Trophoblast cell (in vitro differentiated cells and primary cell): ENCODE results near the gene NCR3LG1.

Experiments
- DNase-seq, 2 donors: peaks; one replicate each; pipeline ENCODE4 v3.0.0-alpha.2; 2016
- H2AFZ ChIP-seq: 2 replicates; pipeline ENCODE4 v1.6.1; 2013; ENCODE audit warnings: low read length, moderate library complexity, mild to moderate bottlenecking; ENCODE audit not compliant: insufficient read depth, poor library complexity
- H2AK5ac ChIP-seq: 2 replicates; pipeline ENCODE4 v1.6.1; 2013; ENCODE audit warnings: mild to moderate bottlenecking, low read length
- H2BK120ac ChIP-seq: 2 replicates; pipeline ENCODE4 v1.6.1; 2013; ENCODE audit warnings: low read length, mild to moderate bottlenecking, moderate library complexity; ENCODE audit not compliant: insufficient read depth, poor library complexity
- H2BK12ac ChIP-seq: 2 replicates; pipeline ENCODE4 v1.6.1; 2013; ENCODE audit warnings: mild to moderate bottlenecking, low read length, moderate library complexity
- H2BK5ac ChIP-seq: 2 replicates; pipeline ENCODE4 v1.6.1; 2013; ENCODE audit warnings: low read length, low read depth, moderate library complexity, mild to moderate bottlenecking; ENCODE audit not compliant: poor library complexity
- H3K14ac ChIP-seq: 2 replicates; pipeline ENCODE4 v1.6.1; 2013; ENCODE audit warnings: mild to moderate bottlenecking, low read length
- H3K18ac ChIP-seq: 2 replicates; pipeline ENCODE4 v1.6.1; 2013; ENCODE audit warnings: mild to moderate bottlenecking, low read length
- H3K23ac ChIP-seq: 2 replicates; pipeline ENCODE4 v1.6.1; 2013; ENCODE audit warnings: low read length
- H3K27ac ChIP-seq: 2 replicates; pipeline ENCODE4 v1.5.1; 2013; ENCODE audit warnings: low read depth, mild to moderate bottlenecking, inconsistent platforms, low read length, moderate library complexity
- H3K27me3 ChIP-seq: 2 replicates; pipeline ENCODE4 v1.6.1; 2013; ENCODE audit warnings: inconsistent platforms, mild to moderate bottlenecking, low read length, moderate library complexity; ENCODE audit not compliant: insufficient read depth
- H3K36me3 ChIP-seq, 2 experiments: 1 replicate in 1 of 2; 2 replicates in 1 of 2; pipeline ENCODE4 v1.6.1; 2013; ENCODE audit warnings: low read length in 2 of 2, mild to moderate bottlenecking in 2 of 2, moderate library complexity in 1 of 2; ENCODE audit not compliant: insufficient read depth in 2 of 2, control insufficient read depth in 1 of 2
- H3K4ac ChIP-seq: 2 replicates; pipeline ENCODE4 v1.6.1; 2013; ENCODE audit warnings: low read depth, mild to moderate bottlenecking, low read length, moderate library complexity
- H3K4me1 ChIP-seq, 2 experiments: 1 replicate in 1 of 2; 2 replicates in 1 of 2; pipeline ENCODE4 v1.6.1; 2013; ENCODE audit warnings: low read length in 2 of 2, mild to moderate bottlenecking in 2 of 2, moderate library complexity in 1 of 2; ENCODE audit not compliant: insufficient read depth in 2 of 2, control insufficient read depth in 1 of 2
- H3K4me2 ChIP-seq: 2 replicates; pipeline ENCODE4 v1.6.1; 2013; ENCODE audit warnings: inconsistent platforms, mild to moderate bottlenecking, low read length, moderate library complexity
- H3K4me3 ChIP-seq: 2 replicates; pipeline ENCODE4 v1.5.1; 2013; ENCODE audit warnings: mild to moderate bottlenecking, low read depth, low read length, inconsistent platforms
- H3K79me1 ChIP-seq: one replicate; pipeline ENCODE4 v1.6.1; 2013; ENCODE audit warnings: low read length
- H3K79me2 ChIP-seq: 2 replicates; pipeline ENCODE4 v1.6.1; 2013; ENCODE audit warnings: low read length, mild to moderate bottlenecking; ENCODE audit not compliant: control insufficient read depth, insufficient read depth, poor library complexity
- H3K9ac ChIP-seq: 2 replicates; pipeline ENCODE4 v1.6.1; 2013; ENCODE audit warnings: mild to moderate bottlenecking, low read length
- H3K9me3 ChIP-seq: 2 replicates; pipeline ENCODE4 v1.6.1; 2013; ENCODE audit warnings: low read depth, mild to moderate bottlenecking, control low read depth, inconsistent platforms, low read length; ENCODE audit not compliant: insufficient read depth
- H4K12ac ChIP-seq: 2 replicates; pipeline ENCODE4 v1.6.1; 2013; ENCODE audit warnings: low read depth, mild to moderate bottlenecking, low read length, moderate library complexity
- H4K8ac ChIP-seq: 2 replicates; pipeline ENCODE4 v1.6.1; 2013; ENCODE audit warnings: low read depth, mild to moderate bottlenecking, low read length, moderate library complexity
- H4K91ac ChIP-seq: one replicate; pipeline ENCODE4 v1.6.1; 2013; ENCODE audit warnings: low read depth, mild to moderate bottlenecking, low read length, moderate library complexity
- WGBS: extraction: QIAGEN DNeasy Blood & Tissue Kit; methylation state at CpG from one replicate; pipeline ENCODE4 v1.1.7; 2013; ENCODE audit warnings: missing lambda C conversion rate; ENCODE audit not compliant: insufficient read length, insufficient coverage; ENCODE audit errors: extremely low coverage; 5-methylcytosine and 5-hydroxymethylcytosine counted together

The NCR3LG1 gene

GRCh38 chr11:17381156-17381555 lies 29.6 kb downstream of the NCR3LG1 start:
- H3K79me2 ChIP-seq, result no peaks in the 10 kb centered on the region
- H2BK120ac ChIP-seq, result no peak overlapping the region
- no CpG with 5 or more reads among the region's 4 CpGs for WGBS
- no peak overlapping the region for H2BK12ac ChIP-seq
- no peak overlapping the region for H2BK5ac ChIP-seq
- H4K8ac ChIP-seq, result no peak overlapping the region
- H3K4ac ChIP-seq, result no peak overlapping the region
- no peak overlapping the region for H4K12ac ChIP-seq
- H3K36me3 ChIP-seq, result no peaks in the 10 kb centered on the region
- H3K23ac ChIP-seq, result no peak overlapping the region
- H3K79me1 ChIP-seq, result no peaks in the 10 kb centered on the region
- no peak overlapping the region for H4K91ac ChIP-seq
- no peak overlapping the region for H3K4me2 ChIP-seq
- no peak overlapping the region for H3K9ac ChIP-seq
- H3K9me3 ChIP-seq, result peaks cover 2% of the 10 kb centered on the region
- no peak overlapping the region for H2AFZ ChIP-seq
- DNase-seq, result peak in 1 of 2 donors; percentile 40
- no peak overlapping the region for H2AK5ac ChIP-seq
- no peak overlapping the region for H3K18ac ChIP-seq
- no peak overlapping the region for H3K27ac ChIP-seq
- H3K4me3 ChIP-seq, result no peak overlapping the region
- no peaks in the 10 kb centered on the region for H3K27me3 ChIP-seq
- no peak overlapping the region for H3K14ac ChIP-seq
- no peaks in the 10 kb centered on the region for H3K4me1 ChIP-seq

- peaks cover under 1% of the 10 kb centered on the region for H3K9me3 ChIP-seq
- H4K12ac ChIP-seq, result no peak overlapping the region
- WGBS, result no CpG with 5 or more reads among the region's 8 CpGs
Measured at GRCh38 chr11:17382046-17382728, 30.6 kb downstream of the NCR3LG1 start.

GRCh38 chr11:17383461-17383860 lies 31.9 kb downstream of the NCR3LG1 start:
- H3K27ac ChIP-seq, result no peak overlapping the region
- H3K36me3 ChIP-seq, result no peaks in the 10 kb centered on the region
- peak; percentile 11 to 31 for DNase-seq
- no peak overlapping the region for H4K12ac ChIP-seq
- no peak overlapping the region for H4K8ac ChIP-seq
- no peak overlapping the region for H3K4me2 ChIP-seq
- H2BK12ac ChIP-seq, result no peak overlapping the region
- no peak overlapping the region for H4K91ac ChIP-seq
- no peak overlapping the region for H3K14ac ChIP-seq
- no peak overlapping the region for H3K23ac ChIP-seq
- H2BK120ac ChIP-seq, result no peak overlapping the region
- no peak overlapping the region for H2BK5ac ChIP-seq
- no peak overlapping the region for H3K4me3 ChIP-seq
- no peak overlapping the region for H3K18ac ChIP-seq
- H3K79me1 ChIP-seq, result no peaks in the 10 kb centered on the region
- WGBS, result no CpG with 5 or more reads among the region's 1 CpG
- H3K9me3 ChIP-seq, result peaks cover 5% of the 10 kb centered on the region
- no peaks in the 10 kb centered on the region for H3K4me1 ChIP-seq
- no peak overlapping the region for H3K4ac ChIP-seq
- no peak overlapping the region for H2AFZ ChIP-seq
- H3K79me2 ChIP-seq, result no peaks in the 10 kb centered on the region
- no peaks in the 10 kb centered on the region for H3K27me3 ChIP-seq
- no peak overlapping the region for H3K9ac ChIP-seq
- H2AK5ac ChIP-seq, result no peak overlapping the region

More at GRCh38 chr11:17382046-17382728, 30.6 kb downstream of the NCR3LG1 start:
- H3K4me1 ChIP-seq, result no peaks in the 10 kb centered on the region
- H2BK5ac ChIP-seq, result no peak overlapping the region
- H3K4ac ChIP-seq, result no peak overlapping the region
- no peak overlapping the region for H2BK12ac ChIP-seq
- no peak overlapping the region for H3K4me2 ChIP-seq
- no peaks in the 10 kb centered on the region for H3K79me2 ChIP-seq
- no peaks in the 10 kb centered on the region for H3K27me3 ChIP-seq
- no peaks in the 10 kb centered on the region for H3K36me3 ChIP-seq
- no peak overlapping the region for H2BK120ac ChIP-seq
- no peaks in the 10 kb centered on the region for H3K79me1 ChIP-seq
- H3K9ac ChIP-seq, result no peak overlapping the region
- H3K14ac ChIP-seq, result no peak overlapping the region
- no peak overlapping the region for H2AFZ ChIP-seq
- H3K27ac ChIP-seq, result no peak overlapping the region
- H4K8ac ChIP-seq, result no peak overlapping the region
- H2AK5ac ChIP-seq, result no peak overlapping the region
- H3K18ac ChIP-seq, result no peak overlapping the region
- H3K23ac ChIP-seq, result no peak overlapping the region
- no peak overlapping the region for H3K4me3 ChIP-seq
- no peak overlapping the region for H4K91ac ChIP-seq
- no peak for DNase-seq

GRCh38 chr11:17384002-17384511 lies 32.5 kb downstream of the NCR3LG1 start:
- Histone ChIP-seq H3K4me1 (peaks cover 0 to 4% of the 10 kb centered on the region in 2 experiments), H3K79me2 (no peaks in the 10 kb centered on the region), H2BK12ac (no peak overlapping the region), H4K91ac (no peak overlapping the region), H3K14ac (no peak overlapping the region), H3K9ac (no peak overlapping the region), H2AK5ac (no peak overlapping the region), H3K9me3 (peaks cover 5% of the 10 kb centered on the region), H2BK5ac (no peak overlapping the region), H3K27ac (no peak overlapping the region), H3K79me1 (no peaks in the 10 kb centered on the region), H3K4me3 (no peak overlapping the region), H2AFZ (no peak overlapping the region), H4K12ac (no peak overlapping the region), H3K27me3 (no peaks in the 10 kb centered on the region), H3K4me2 (no peak overlapping the region), H2BK120ac (no peak overlapping the region), H3K23ac (no peak overlapping the region), H3K18ac (no peak overlapping the region), H4K8ac (no peak overlapping the region), H3K4ac (no peak overlapping the region), H3K36me3 (no peaks in the 10 kb centered on the region)
- DNase-seq, result peak; percentile 42 to 90
- no CpG with 5 or more reads among the region's 6 CpGs for WGBS
